Measurements from ENCODE around the gene CADPS2. TPM values are rescaled to one million over a fixed set of nuclear protein-coding genes. Genes with fewer than 3 reads are reported as not detected.

CADPS2 gene
- total and polyA plus RNA-seq, 4 donors: 5.6 to 41.1 (median 11.0) TPM

DNA sequence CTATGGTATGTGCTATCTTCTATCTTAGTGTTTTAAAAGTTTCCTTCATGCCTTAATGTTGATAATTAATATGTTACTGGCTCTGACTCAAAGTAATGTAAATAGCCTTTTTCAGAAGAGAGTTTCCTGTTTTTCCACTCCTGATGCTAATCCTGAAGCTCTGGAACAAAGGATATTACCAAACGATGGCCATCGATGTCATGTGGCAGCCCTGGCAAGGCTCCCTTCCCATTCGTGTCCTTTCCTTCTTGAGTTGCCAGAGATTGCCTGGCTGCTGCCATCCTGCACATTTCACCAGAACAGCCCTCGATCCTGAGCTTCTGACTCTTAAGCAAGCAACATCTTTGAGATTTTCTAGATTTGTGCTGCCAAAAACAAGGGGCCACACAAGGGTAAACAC is 233.4 kb downstream of the CADPS2 start:
- no peaks in the 10 kb centered on the region for H3K4me1 ChIP-seq (ENCODE audit: control insufficient read depth in 4 of 4, insufficient read depth in 4 of 4, low read length in 3 of 4)
- no peak for TF ChIP-seq HNF4A (conservative IDR thresholded peaks at IDR 0.05)
- TF ChIP-seq, protein P1, sequence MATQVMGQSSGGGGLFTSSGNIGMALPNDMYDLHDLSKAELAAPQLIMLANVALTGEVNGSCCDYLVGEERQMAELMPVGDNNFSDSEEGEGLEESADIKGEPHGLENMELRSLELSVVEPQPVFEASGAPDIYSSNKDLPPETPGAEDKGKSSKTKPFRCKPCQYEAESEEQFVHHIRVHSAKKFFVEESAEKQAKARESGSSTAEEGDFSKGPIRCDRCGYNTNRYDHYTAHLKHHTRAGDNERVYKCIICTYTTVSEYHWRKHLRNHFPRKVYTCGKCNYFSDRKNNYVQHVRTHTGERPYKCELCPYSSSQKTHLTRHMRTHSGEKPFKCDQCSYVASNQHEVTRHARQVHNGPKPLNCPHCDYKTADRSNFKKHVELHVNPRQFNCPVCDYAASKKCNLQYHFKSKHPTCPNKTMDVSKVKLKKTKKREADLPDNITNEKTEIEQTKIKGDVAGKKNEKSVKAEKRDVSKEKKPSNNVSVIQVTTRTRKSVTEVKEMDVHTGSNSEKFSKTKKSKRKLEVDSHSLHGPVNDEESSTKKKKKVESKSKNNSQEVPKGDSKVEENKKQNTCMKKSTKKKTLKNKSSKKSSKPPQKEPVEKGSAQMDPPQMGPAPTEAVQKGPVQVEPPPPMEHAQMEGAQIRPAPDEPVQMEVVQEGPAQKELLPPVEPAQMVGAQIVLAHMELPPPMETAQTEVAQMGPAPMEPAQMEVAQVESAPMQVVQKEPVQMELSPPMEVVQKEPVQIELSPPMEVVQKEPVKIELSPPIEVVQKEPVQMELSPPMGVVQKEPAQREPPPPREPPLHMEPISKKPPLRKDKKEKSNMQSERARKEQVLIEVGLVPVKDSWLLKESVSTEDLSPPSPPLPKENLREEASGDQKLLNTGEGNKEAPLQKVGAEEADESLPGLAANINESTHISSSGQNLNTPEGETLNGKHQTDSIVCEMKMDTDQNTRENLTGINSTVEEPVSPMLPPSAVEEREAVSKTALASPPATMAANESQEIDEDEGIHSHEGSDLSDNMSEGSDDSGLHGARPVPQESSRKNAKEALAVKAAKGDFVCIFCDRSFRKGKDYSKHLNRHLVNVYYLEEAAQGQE (IDR thresholded peaks at IDR 0.05): no peak
- no peak for TF ChIP-seq HNF4G (IDR thresholded peaks at IDR 0.05)
- TF ChIP-seq EGR1 (IDR thresholded peaks at IDR 0.05; ENCODE audit: low read depth in 2 of 2): no peak
- no peak for TF ChIP-seq RXRA (IDR thresholded peaks at IDR 0.05)
- TF ChIP-seq NR2F2 (IDR thresholded peaks at IDR 0.05): no peak
- TF ChIP-seq JUND (IDR thresholded peaks at IDR 0.05): no peak
- TF ChIP-seq FOXA1 (IDR thresholded peaks at IDR 0.05): no peak
- TF ChIP-seq GABPA (IDR thresholded peaks at IDR 0.05 in 1 of 2, conservative IDR thresholded peaks at IDR 0.05 in 1 of 2): no peak
- no peak for TF ChIP-seq FOXA2 (IDR thresholded peaks at IDR 0.05)
- TF ChIP-seq SP1 (IDR thresholded peaks at IDR 0.05): no peak
- TF ChIP-seq, protein P2, sequence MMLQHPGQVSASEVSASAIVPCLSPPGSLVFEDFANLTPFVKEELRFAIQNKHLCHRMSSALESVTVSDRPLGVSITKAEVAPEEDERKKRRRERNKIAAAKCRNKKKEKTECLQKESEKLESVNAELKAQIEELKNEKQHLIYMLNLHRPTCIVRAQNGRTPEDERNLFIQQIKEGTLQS (IDR thresholded peaks at IDR 0.05): no peak
- no peak for TF ChIP-seq RAD21 (IDR thresholded peaks at IDR 0.05)
- TF ChIP-seq, protein P3, sequence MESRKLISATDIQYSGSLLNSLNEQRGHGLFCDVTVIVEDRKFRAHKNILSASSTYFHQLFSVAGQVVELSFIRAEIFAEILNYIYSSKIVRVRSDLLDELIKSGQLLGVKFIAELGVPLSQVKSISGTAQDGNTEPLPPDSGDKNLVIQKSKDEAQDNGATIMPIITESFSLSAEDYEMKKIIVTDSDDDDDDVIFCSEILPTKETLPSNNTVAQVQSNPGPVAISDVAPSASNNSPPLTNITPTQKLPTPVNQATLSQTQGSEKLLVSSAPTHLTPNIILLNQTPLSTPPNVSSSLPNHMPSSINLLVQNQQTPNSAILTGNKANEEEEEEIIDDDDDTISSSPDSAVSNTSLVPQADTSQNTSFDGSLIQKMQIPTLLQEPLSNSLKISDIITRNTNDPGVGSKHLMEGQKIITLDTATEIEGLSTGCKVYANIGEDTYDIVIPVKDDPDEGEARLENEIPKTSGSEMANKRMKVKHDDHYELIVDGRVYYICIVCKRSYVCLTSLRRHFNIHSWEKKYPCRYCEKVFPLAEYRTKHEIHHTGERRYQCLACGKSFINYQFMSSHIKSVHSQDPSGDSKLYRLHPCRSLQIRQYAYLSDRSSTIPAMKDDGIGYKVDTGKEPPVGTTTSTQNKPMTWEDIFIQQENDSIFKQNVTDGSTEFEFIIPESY (IDR thresholded peaks at IDR 0.05): no peak
- TF ChIP-seq, protein P4, sequence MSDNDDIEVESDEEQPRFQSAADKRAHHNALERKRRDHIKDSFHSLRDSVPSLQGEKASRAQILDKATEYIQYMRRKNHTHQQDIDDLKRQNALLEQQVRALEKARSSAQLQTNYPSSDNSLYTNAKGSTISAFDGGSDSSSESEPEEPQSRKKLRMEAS (IDR thresholded peaks at IDR 0.05): no peak
- H3K36me3 ChIP-seq (ENCODE audit: control insufficient read depth in 4 of 4, insufficient read depth in 3 of 4, low read depth in 1 of 4, low read length in 3 of 4): no peaks in the 10 kb centered on the region
- no peak overlapping the region for H3K9ac ChIP-seq (ENCODE audit: low read depth in 1 of 2, low read length in 2 of 2)
- 74% methylated on average over 4 of the region's 4 CpGs for WGBS
- no peak for DNase-seq (ENCODE audit: low spot score)
- H3K27ac ChIP-seq (ENCODE audit: low read depth in 1 of 2, low read length in 2 of 2): no peak overlapping the region
- H3K27me3 ChIP-seq (ENCODE audit: control insufficient read depth in 4 of 4, insufficient read depth in 4 of 4, low read length in 3 of 4): no peaks in the 10 kb centered on the region
- no peaks in the 10 kb centered on the region for H3K9me3 ChIP-seq (ENCODE audit: control insufficient read depth in 4 of 4, low read length in 3 of 4)
- H3K4me3 ChIP-seq (ENCODE audit: low read depth in 1 of 3, low read length in 3 of 3): no peak overlapping the region

DNA sequence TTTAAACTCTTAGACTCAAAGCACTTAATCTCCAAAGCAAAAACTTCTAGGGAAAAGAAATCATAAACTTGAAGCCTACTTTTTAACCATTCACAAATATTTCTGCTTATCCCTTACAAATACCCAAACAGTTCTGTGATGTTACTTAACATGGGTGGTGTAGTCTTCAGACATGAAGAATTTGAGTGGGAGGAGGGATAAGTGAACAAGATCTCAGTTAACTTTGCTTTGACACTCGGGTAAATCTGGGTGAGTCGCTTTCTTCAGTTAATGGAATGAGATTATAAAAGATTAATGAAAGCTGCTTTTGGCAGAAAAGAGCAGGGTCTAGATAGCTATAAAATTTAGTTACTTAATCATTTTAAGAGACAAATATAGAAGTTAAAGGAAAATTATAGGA is 234.8 kb downstream of the CADPS2 start:
- Histone ChIP-seq H3K4me3 (ENCODE audit: low read depth in 1 of 3, low read length in 3 of 3) (no peak overlapping the region), H3K9ac (ENCODE audit: low read depth in 1 of 2, low read length in 2 of 2) (no peak overlapping the region), H3K4me1 (ENCODE audit: control insufficient read depth in 4 of 4, insufficient read depth in 4 of 4, low read length in 3 of 4) (no peaks in the 10 kb centered on the region), H3K27me3 (ENCODE audit: control insufficient read depth in 4 of 4, insufficient read depth in 4 of 4, low read length in 3 of 4) (no peaks in the 10 kb centered on the region), H3K27ac (ENCODE audit: low read depth in 1 of 2, low read length in 2 of 2) (no peak overlapping the region), H3K9me3 (ENCODE audit: control insufficient read depth in 4 of 4, low read length in 3 of 4) (no peaks in the 10 kb centered on the region), H3K36me3 (ENCODE audit: control insufficient read depth in 4 of 4, insufficient read depth in 3 of 4, low read depth in 1 of 4, low read length in 3 of 4) (no peaks in the 10 kb centered on the region)
- 86% methylated on average over 2 of the region's 2 CpGs for WGBS
- no peak for TF ChIP-seq GABPA (IDR thresholded peaks at IDR 0.05 in 1 of 2, conservative IDR thresholded peaks at IDR 0.05 in 1 of 2)
- TF ChIP-seq, protein P1 (IDR thresholded peaks at IDR 0.05): no peak
- TF ChIP-seq, protein P5, sequence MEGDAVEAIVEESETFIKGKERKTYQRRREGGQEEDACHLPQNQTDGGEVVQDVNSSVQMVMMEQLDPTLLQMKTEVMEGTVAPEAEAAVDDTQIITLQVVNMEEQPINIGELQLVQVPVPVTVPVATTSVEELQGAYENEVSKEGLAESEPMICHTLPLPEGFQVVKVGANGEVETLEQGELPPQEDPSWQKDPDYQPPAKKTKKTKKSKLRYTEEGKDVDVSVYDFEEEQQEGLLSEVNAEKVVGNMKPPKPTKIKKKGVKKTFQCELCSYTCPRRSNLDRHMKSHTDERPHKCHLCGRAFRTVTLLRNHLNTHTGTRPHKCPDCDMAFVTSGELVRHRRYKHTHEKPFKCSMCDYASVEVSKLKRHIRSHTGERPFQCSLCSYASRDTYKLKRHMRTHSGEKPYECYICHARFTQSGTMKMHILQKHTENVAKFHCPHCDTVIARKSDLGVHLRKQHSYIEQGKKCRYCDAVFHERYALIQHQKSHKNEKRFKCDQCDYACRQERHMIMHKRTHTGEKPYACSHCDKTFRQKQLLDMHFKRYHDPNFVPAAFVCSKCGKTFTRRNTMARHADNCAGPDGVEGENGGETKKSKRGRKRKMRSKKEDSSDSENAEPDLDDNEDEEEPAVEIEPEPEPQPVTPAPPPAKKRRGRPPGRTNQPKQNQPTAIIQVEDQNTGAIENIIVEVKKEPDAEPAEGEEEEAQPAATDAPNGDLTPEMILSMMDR (IDR thresholded peaks at IDR 0.05; ENCODE audit: low read depth, low read length, missing input control): no peak
- TF ChIP-seq RAD21 (IDR thresholded peaks at IDR 0.05): no peak
- TF ChIP-seq FOXA1 (IDR thresholded peaks at IDR 0.05): no peak
- no peak for TF ChIP-seq EGR1 (IDR thresholded peaks at IDR 0.05; ENCODE audit: low read depth in 2 of 2)
- TF ChIP-seq RXRA (IDR thresholded peaks at IDR 0.05): no peak
- no peak for TF ChIP-seq FOXA2 (IDR thresholded peaks at IDR 0.05)
- TF ChIP-seq, protein P4 (IDR thresholded peaks at IDR 0.05): no peak
- TF ChIP-seq TAF1 (conservative IDR thresholded peaks at IDR 0.05): no peak
- TF ChIP-seq, protein P2 (IDR thresholded peaks at IDR 0.05): no peak
- DNase-seq (ENCODE audit: low spot score): no peak

Measured in liver (tissue), 9 donors.